HEK293 (cell line): ENCODE data around the gene MYBBP1A.
A peak's percentile ranks its signal among the peaks of the same experiment; 100 is the strongest.

ENCODE experiments used
- CTCF ChIA-PET: fragments of 350-600 bp; formaldehyde crosslinking; extraction: SDS; loops from one replicate; lab custom pipeline; 2021; ENCODE audit warnings: antibody characterized with exemption; lab: Yijun Ruan, JAX
- POLR2A ChIA-PET: fragments of 300-600 bp; formaldehyde crosslinking; extraction: SDS; loops from one replicate; lab custom pipeline; 2020; ENCODE audit warnings: antibody characterized with exemption, inconsistent platforms; lab: Yijun Ruan, JAX
- H3K27ac ChIP-seq: fragments of 200-500 bp; sonication (Bioruptor generic); 2 replicates; pipeline ENCODE4 v1.5.1; 2014; ENCODE audit warnings: low read depth, low read length, control low read depth, inconsistent platforms; ENCODE audit errors: extremely low read depth
- H3K36me3 ChIP-seq, 2 experiments: fragments of 200-500 bp in 1 of 2; sonication (Bioruptor generic) in 1 of 2; 1 replicate in 1 of 2; 2 replicates in 1 of 2; pipeline ENCODE4 v1.5.1; 2014 to 2017; ENCODE audit warnings: inconsistent platforms in 2 of 2, low read length in 2 of 2; ENCODE audit not compliant: control insufficient read depth in 2 of 2, insufficient read depth in 1 of 2
- H3K4me1 ChIP-seq: fragments of 200-500 bp; sonication (Bioruptor generic); 2 replicates; pipeline ENCODE4 v1.5.1; 2014; ENCODE audit warnings: mild to moderate bottlenecking, low read length, inconsistent platforms; ENCODE audit not compliant: control insufficient read depth, insufficient read depth
- H3K4me3 ChIP-seq: 2 replicates; pipeline ENCODE4 v1.5.1; 2011; ENCODE audit warnings: low read depth, mild to moderate bottlenecking, control low read depth, low read length, moderate library complexity
- H3K9me3 ChIP-seq: fragments of 200-500 bp; sonication (Bioruptor generic); 2 replicates; pipeline ENCODE4 v1.5.1; 2014; ENCODE audit warnings: low read depth, low read length, inconsistent platforms; ENCODE audit not compliant: control insufficient read depth, insufficient read depth
- GLIS1 ChIP-seq: fragments of 450-650 bp; formaldehyde crosslinking; IDR thresholded peaks from 2 replicates; pipeline ENCODE4 v1.5.1; 2016; ENCODE audit warnings: missing biosample characterization, missing genetic modification characterization
- KLF8 ChIP-seq: fragments of 450-650 bp; formaldehyde crosslinking; IDR thresholded peaks from 2 replicates; pipeline ENCODE4 v1.5.1; 2016; ENCODE audit warnings: missing biosample characterization, missing genetic modification characterization
- OVOL3 ChIP-seq: fragments of 450-650 bp; formaldehyde crosslinking; IDR thresholded peaks from 2 replicates; pipeline ENCODE4 v1.5.1; 2016; ENCODE audit warnings: missing biosample characterization, missing genetic modification characterization
- PATZ1 ChIP-seq: fragments of 450-650 bp; formaldehyde crosslinking; IDR thresholded peaks from 2 replicates; pipeline ENCODE4 v1.5.1; 2016; ENCODE audit warnings: missing biosample characterization, missing genetic modification characterization
- SETDB1 ChIP-seq: IDR thresholded peaks from one replicate; pipeline ENCODE4 v1.6.1; 2017; ENCODE audit warnings: mild to moderate bottlenecking, low read length, moderate library complexity, mixed read lengths; ENCODE audit not compliant: insufficient read length
- ZBTB8A ChIP-seq: fragments of 450-650 bp; formaldehyde crosslinking; IDR thresholded peaks from 2 replicates; pipeline ENCODE4 v1.5.1; 2016; ENCODE audit warnings: missing biosample characterization, missing genetic modification characterization
- ZFHX2 ChIP-seq: fragments of 450-650 bp; formaldehyde crosslinking; conservative IDR thresholded peaks from 2 replicates; pipeline ENCODE4 v1.5.1; 2016; ENCODE audit warnings: missing biosample characterization, missing genetic modification characterization
- ZIC2 ChIP-seq: fragments of 450-650 bp; formaldehyde crosslinking; IDR thresholded peaks from 2 replicates; pipeline ENCODE4 v1.5.1; 2016; ENCODE audit warnings: missing biosample characterization, missing genetic modification characterization
- ZNF157 ChIP-seq: fragments of 450-650 bp; formaldehyde crosslinking; IDR thresholded peaks from 2 replicates; pipeline ENCODE4 v1.5.1; 2016; ENCODE audit warnings: missing biosample characterization, missing genetic modification characterization
- ZNF26 ChIP-seq: fragments of 450-650 bp; formaldehyde crosslinking; IDR thresholded peaks from 2 replicates; pipeline ENCODE4 v1.5.1; 2016; ENCODE audit warnings: missing biosample characterization, missing genetic modification characterization
- ZNF302 ChIP-seq: fragments of 450-650 bp; formaldehyde crosslinking; IDR thresholded peaks from 2 replicates; pipeline ENCODE4 v1.5.1; 2016; ENCODE audit warnings: missing biosample characterization, missing genetic modification characterization, low read depth
- ZNF398 ChIP-seq: fragments of 450-650 bp; formaldehyde crosslinking; IDR thresholded peaks from 2 replicates; pipeline ENCODE4 v1.5.1; 2017; ENCODE audit warnings: missing biosample characterization, missing genetic modification characterization
- ZNF544 ChIP-seq: fragments of 450-650 bp; formaldehyde crosslinking; IDR thresholded peaks from 2 replicates; pipeline ENCODE4 v1.5.0; 2017; ENCODE audit warnings: missing biosample characterization, missing genetic modification characterization
- ZNF626 ChIP-seq: fragments of 450-650 bp; sonication (Bioruptor Pico); formaldehyde crosslinking; IDR thresholded peaks from 2 replicates; pipeline ENCODE4 v1.5.1; 2018; ENCODE audit warnings: missing biosample characterization, missing genetic modification characterization, inconsistent platforms
- ZNF654 ChIP-seq: fragments of 450-650 bp; formaldehyde crosslinking; IDR thresholded peaks from 2 replicates; pipeline ENCODE4 v1.5.1; 2016; ENCODE audit warnings: low read depth, missing biosample characterization, missing genetic modification characterization
- ZNF785 ChIP-seq: fragments of 450-650 bp; formaldehyde crosslinking; IDR thresholded peaks from 2 replicates; pipeline ENCODE4 v1.5.1; 2016; ENCODE audit warnings: missing biosample characterization, missing genetic modification characterization
- ZNF792 ChIP-seq: fragments of 450-650 bp; formaldehyde crosslinking; IDR thresholded peaks from 2 replicates; pipeline ENCODE4 v1.5.1; 2016; ENCODE audit warnings: missing biosample characterization, missing genetic modification characterization

MYBBP1A gene

GRCh38 chr17:4586043-4586442 lies 30.9 kb upstream of the MYBBP1A start (continued):
- TF ChIP-seq ZNF398 (tag by site-specific recombination) = no peak
- TF ChIP-seq ZNF26 (tag by site-specific recombination) = no peak
- no peak for TF ChIP-seq ZBTB8A
- no peak for TF ChIP-seq ZNF785 (tag by site-specific recombination)
- no peak for TF ChIP-seq ZNF544 (tag by site-specific recombination)
- TF ChIP-seq ZNF792 (tag by site-specific recombination) = no peak

GRCh38 chr17:4585638-4585994 lies 30.4 kb upstream of the MYBBP1A start:
- no peak overlapping the region for H3K27ac ChIP-seq
- ChIA-PET CTCF (interaction anchor here (7.8 kb wide), 1 partner anchor 18 kb away, joined by 58 read pairs; no protein-coding TSS in a partner anchor), POLR2A (interaction anchor here (1.5 kb wide), 1 partner anchor 12 kb away, joined by 4 read pairs; no protein-coding TSS in a partner anchor)
- H3K9me3 ChIP-seq = no peaks in the 10 kb centered on the region
- H3K4me3 ChIP-seq = no peak overlapping the region
- H3K36me3 ChIP-seq = no peaks in the 10 kb centered on the region
- TF ChIP-seq KLF8 (tag by site-specific recombination) (no peak), ZNF626 (tag by site-specific recombination) (no peak), OVOL3 (tag by site-specific recombination) (no peak), ZFHX2 (tag by site-specific recombination) (no peak), SETDB1 (no peak), ZIC2 (peak; percentile 49), GLIS1 (peak; percentile 88)
- peaks cover 2% of the 10 kb centered on the region; the same call in 1 of the 2 replicates for H3K4me1 ChIP-seq

- Histone ChIP-seq H3K27ac (no peak overlapping the region; the same call in 1 of the 2 replicates), H3K4me3 (no peak overlapping the region), H3K36me3 (no peaks in the 10 kb centered on the region), H3K4me1 (peaks cover 2% of the 10 kb centered on the region; the same call in 1 of the 2 replicates), H3K9me3 (no peaks in the 10 kb centered on the region)
- CTCF ChIA-PET = interaction anchor here (0.9 to 1.0 kb wide), 3 partner anchors 11 to 40 kb away, joined by 3 to 5 read pairs (median 3); no protein-coding TSS in a partner anchor
- POLR2A ChIA-PET = interaction anchor here (0.6 to 1.4 kb wide), 3 partner anchors 14 to 57 kb away, joined by 3 to 12 read pairs (median 3); no protein-coding TSS in a partner anchor
- no peak for TF ChIP-seq ZNF302 (tag by site-specific recombination)
- no peak for TF ChIP-seq ZNF654 (tag by site-specific recombination)
- TF ChIP-seq PATZ1 = peak; percentile 17; the same call in 1 of the 2 replicates
- TF ChIP-seq ZNF157 (tag by site-specific recombination) = no peak
Observed at GRCh38 chr17:4584917-4585637, 29.9 kb upstream of the MYBBP1A start.
